CD4-positive, CD25-positive, alpha-beta regulatory T cell (primary cell): ENCODE measurements around the gene PDIA5. TPM values are rescaled to one million over a fixed set of nuclear protein-coding genes. Genes with fewer than 3 reads are reported as not detected.

ENCODE experiments used
- ATAC-seq, 2 donors: fragments of 150-1000 bp; cut with Tn5 transposase; one replicate each; pipeline ENCODE4 v1.10.0; 2021; ENCODE audit warnings: low read depth in 2 of 2, moderate number of reproducible peaks in 2 of 2, moderate library complexity in 1 of 2
- DNase-seq, 3 donors: peaks; one replicate each; pipeline versions ENCODE4 v3.0.0 to v3.0.0-alpha.2; 2012 to 2022; ENCODE audit warnings: mixed read lengths in 1 of 3
- H3K27ac ChIP-seq: one replicate; pipeline ENCODE4 v1.7.0; 2013; ENCODE audit warnings: mild to moderate bottlenecking, low read length; ENCODE audit not compliant: insufficient read depth, poor library complexity, severe bottlenecking
- H3K27me3 ChIP-seq: one replicate; pipeline ENCODE4 v1.7.0; 2013; ENCODE audit warnings: low read length; ENCODE audit not compliant: control insufficient read depth, insufficient read depth
- H3K36me3 ChIP-seq: one replicate; pipeline ENCODE4 v1.7.0; 2013; ENCODE audit warnings: mild to moderate bottlenecking, low read length, moderate library complexity; ENCODE audit not compliant: control insufficient read depth, insufficient read depth
- H3K4me1 ChIP-seq: 2 replicates; pipeline ENCODE4 v1.7.0; 2013; ENCODE audit warnings: mild to moderate bottlenecking, low read length; ENCODE audit not compliant: insufficient read depth, control insufficient read depth, poor library complexity, severe bottlenecking
- H3K4me3 ChIP-seq: one replicate; pipeline ENCODE4 v1.7.0; 2013; ENCODE audit warnings: low read depth, mild to moderate bottlenecking, low read length, moderate library complexity
- H3K9me3 ChIP-seq, 2 experiments: 1 replicate in 1 of 2; 2 replicates in 1 of 2; pipeline ENCODE4 v1.7.0; 2013; ENCODE audit warnings: low read length in 2 of 2, mild to moderate bottlenecking in 1 of 2, moderate library complexity in 1 of 2; ENCODE audit not compliant: control insufficient read depth in 2 of 2
- H3K27ac Mint-ChIP-seq, 3 donors: one replicate each; pipeline ENCODE4 v1.8.0; 2020 to 2022; ENCODE audit warnings: mild to moderate bottlenecking in 3 of 3, mixed read lengths in 3 of 3, moderate library complexity in 2 of 3
- H3K27me3 Mint-ChIP-seq: one replicate; pipeline ENCODE4 v1.8.0; 2022; ENCODE audit warnings: mild to moderate bottlenecking, mixed read lengths
- H3K36me3 Mint-ChIP-seq: one replicate; pipeline ENCODE4 v1.8.0; 2020; ENCODE audit warnings: mixed read lengths
- H3K4me1 Mint-ChIP-seq, 4 donors: one replicate each; pipeline ENCODE4 v1.8.0; 2020 to 2022; ENCODE audit warnings: mixed read lengths in 4 of 4, mild to moderate bottlenecking in 1 of 4
- H3K4me3 Mint-ChIP-seq, 4 donors: one replicate each; pipeline ENCODE4 v1.8.0; 2020 to 2022; ENCODE audit warnings: mild to moderate bottlenecking in 4 of 4, mixed read lengths in 4 of 4, moderate library complexity in 3 of 4
- H3K9me3 Mint-ChIP-seq, 7 donors: one replicate each; pipeline ENCODE4 v1.8.0; 2020 to 2022; ENCODE audit warnings: mixed read lengths in 7 of 7, mild to moderate bottlenecking in 3 of 7, moderate library complexity in 2 of 7
- polyA plus RNA-seq, 4 donors: library from polyadenylated mRNA; unstranded; fragments of 300-500 nt; fragmentation: Illumina TruSeq; gene quantifications; one replicate each; pipeline ENCODE4 v1.2.3, GENCODE V29; 2021
- total RNA-seq: library from RNA; stranded (reverse); gene quantifications from one replicate; pipeline ENCODE4 v1.2.3, GENCODE V29; 2022

PDIA5 gene
- total and polyA plus RNA-seq, 5 donors from 2014 or later = 0.92 to 2.6 (median 1.3) TPM

GRCh38 chr3:123054931-123055330 lies 11.9 kb upstream of the PDIA5 start:
- no peak for DNase-seq
- no peaks in the 10 kb centered on the region for H3K36me3 ChIP-seq

GRCh38 chr3:123055352-123055751 lies 11.5 kb upstream of the PDIA5 start:
- Histone ChIP-seq H3K4me1 (no peaks in the 10 kb centered on the region), H3K36me3 (no peaks in the 10 kb centered on the region), H3K9me3 (no peaks in the 10 kb centered on the region), H3K4me3 (no peak overlapping the region), H3K27ac (no peak overlapping the region), H3K27me3 (peaks cover 3% of the 10 kb centered on the region)
- H3K9me3 Mint-ChIP-seq = peaks cover 0 to 3% (median 0%) of the 10 kb centered on the region in 7 donors
- ATAC-seq (no peak), DNase-seq (no peak)
- H3K27ac Mint-ChIP-seq = no peak overlapping the region
- peaks cover 26% of the 10 kb centered on the region for H3K27me3 Mint-ChIP-seq
- no peaks in the 10 kb centered on the region for H3K36me3 Mint-ChIP-seq
- no peaks in the 10 kb centered on the region for H3K4me1 Mint-ChIP-seq
- H3K4me3 Mint-ChIP-seq = no peak overlapping the region

More at GRCh38 chr3:123054931-123055330, 11.9 kb upstream of the PDIA5 start:
- H3K4me3 ChIP-seq = no peak overlapping the region
- Mint-ChIP-seq H3K27ac (peak overlapping the region in 1 of 3 donors; percentile 6), H3K36me3 (no peaks in the 10 kb centered on the region), H3K4me1 (no peaks in the 10 kb centered on the region), H3K4me3 (no peak overlapping the region), H3K27me3 (peaks cover 28% of the 10 kb centered on the region), H3K9me3 (peaks cover 0 to 3% (median 0%) of the 10 kb centered on the region in 7 donors)
- no peaks in the 10 kb centered on the region for H3K9me3 ChIP-seq
- peaks cover 3% of the 10 kb centered on the region for H3K27me3 ChIP-seq
- no peaks in the 10 kb centered on the region for H3K4me1 ChIP-seq
- ATAC-seq = no peak
- H3K27ac ChIP-seq = no peak overlapping the region

GRCh38 chr3:123058505-123058904 lies 8.3 kb upstream of the PDIA5 start:
- DNase-seq = no peak
- H3K9me3 ChIP-seq = no peaks in the 10 kb centered on the region
- peaks cover 2% of the 10 kb centered on the region for H3K27me3 ChIP-seq
- H3K36me3 ChIP-seq = no peaks in the 10 kb centered on the region
- Mint-ChIP-seq H3K4me3 (no peak overlapping the region), H3K36me3 (no peaks in the 10 kb centered on the region), H3K27me3 (peaks cover 30% of the 10 kb centered on the region), H3K27ac (no peak overlapping the region), H3K9me3 (peaks cover 0 to 3% (median 0%) of the 10 kb centered on the region in 7 donors), H3K4me1 (no peaks in the 10 kb centered on the region)
- H3K4me3 ChIP-seq = no peak overlapping the region
- no peak for ATAC-seq
- H3K4me1 ChIP-seq = no peaks in the 10 kb centered on the region
- H3K27ac ChIP-seq = no peak overlapping the region

GRCh38 chr3:123060054-123060453 lies 6.8 kb upstream of the PDIA5 start:
- Histone ChIP-seq H3K27me3 (no peaks in the 10 kb centered on the region), H3K36me3 (no peaks in the 10 kb centered on the region), H3K27ac (no peak overlapping the region), H3K9me3 (no peaks in the 10 kb centered on the region), H3K4me3 (no peak overlapping the region), H3K4me1 (no peaks in the 10 kb centered on the region)
- Mint-ChIP-seq H3K9me3 (peaks cover 0 to 2% (median 0%) of the 10 kb centered on the region in 7 donors), H3K36me3 (no peaks in the 10 kb centered on the region), H3K27me3 (peaks cover 30% of the 10 kb centered on the region), H3K4me3 (no peak overlapping the region), H3K27ac (no peak overlapping the region), H3K4me1 (no peaks in the 10 kb centered on the region)
- ATAC-seq = no peak
- no peak for DNase-seq

- H3K4me3 Mint-ChIP-seq = no peak overlapping the region
- no peaks in the 10 kb centered on the region for H3K9me3 ChIP-seq
- peaks cover 3% of the 10 kb centered on the region for H3K4me1 ChIP-seq
- no peak overlapping the region for H3K27ac ChIP-seq
- no peak for DNase-seq
- no peaks in the 10 kb centered on the region for H3K36me3 ChIP-seq
- peaks cover 44% of the 10 kb centered on the region for H3K27me3 Mint-ChIP-seq
- no peak overlapping the region for H3K4me3 ChIP-seq
- no peak for ATAC-seq
- H3K27me3 ChIP-seq = no peaks in the 10 kb centered on the region
- H3K36me3 Mint-ChIP-seq = no peaks in the 10 kb centered on the region
- H3K9me3 Mint-ChIP-seq = peaks cover 0 to 2% (median 0%) of the 10 kb centered on the region in 7 donors
- H3K4me1 Mint-ChIP-seq = peaks cover 0 to 5% (median 0%) of the 10 kb centered on the region in 4 donors
- H3K27ac Mint-ChIP-seq = peak overlapping the region in 1 of 3 donors; percentile 95
These were observed 5.0 kb upstream of the PDIA5 start for GRCh38 chr3:123061856-123062255.

GRCh38 chr3:123063034-123063433 lies 3.8 kb upstream of the PDIA5 start:
- Histone ChIP-seq H3K27ac (no peak overlapping the region), H3K4me3 (no peak overlapping the region), H3K4me1 (peaks cover 12% of the 10 kb centered on the region), H3K27me3 (peaks cover under 1% of the 10 kb centered on the region), H3K36me3 (no peaks in the 10 kb centered on the region), H3K9me3 (no peaks in the 10 kb centered on the region)
- ATAC-seq (no peak), DNase-seq (no peak)
- Mint-ChIP-seq H3K27ac (no peak overlapping the region), H3K4me1 (peaks cover 0 to 10% (median 4%) of the 10 kb centered on the region in 4 donors), H3K36me3 (no peaks in the 10 kb centered on the region), H3K27me3 (peaks cover 49% of the 10 kb centered on the region), H3K4me3 (no peak overlapping the region), H3K9me3 (peaks cover 0 to 2% (median 0%) of the 10 kb centered on the region in 7 donors)

GRCh38 chr3:123064506-123064905 lies 2.3 kb upstream of the PDIA5 start:
- DNase-seq (no peak), ATAC-seq (no peak)
- no peak overlapping the region for H3K27ac ChIP-seq
- H3K36me3 ChIP-seq = no peaks in the 10 kb centered on the region
- peaks cover 14% of the 10 kb centered on the region for H3K4me1 ChIP-seq
- H3K4me3 ChIP-seq = no peak overlapping the region
- Mint-ChIP-seq H3K4me3 (peak overlapping the region in 1 of 4 donors; percentile 23), H3K27me3 (peaks cover 54% of the 10 kb centered on the region), H3K27ac (no peak overlapping the region), H3K9me3 (peaks cover 0 to 2% (median 0%) of the 10 kb centered on the region in 7 donors), H3K36me3 (no peaks in the 10 kb centered on the region), H3K4me1 (peaks cover 0 to 17% (median 5%) of the 10 kb centered on the region in 4 donors)
- peaks cover 8% of the 10 kb centered on the region for H3K27me3 ChIP-seq
- no peaks in the 10 kb centered on the region for H3K9me3 ChIP-seq

- H3K4me3 Mint-ChIP-seq = peak overlapping the region in 1 of 4 donors; percentile 33
- DNase-seq (peak in 1 of 3 donors; percentile 49), ATAC-seq (peak in 1 of 2 donors; percentile 15)
These were observed 1.9 kb upstream of the PDIA5 start for GRCh38 chr3:123064914-123065313.

More at GRCh38 chr3:123064914-123065313, 1.9 kb upstream of the PDIA5 start:
- Histone ChIP-seq H3K4me1 (peaks cover 14% of the 10 kb centered on the region), H3K27ac (no peak overlapping the region), H3K36me3 (no peaks in the 10 kb centered on the region), H3K9me3 (no peaks in the 10 kb centered on the region), H3K4me3 (no peak overlapping the region), H3K27me3 (peaks cover 8% of the 10 kb centered on the region)
- Mint-ChIP-seq H3K36me3 (no peaks in the 10 kb centered on the region), H3K27me3 (peaks cover 54% of the 10 kb centered on the region), H3K4me1 (peaks cover 0 to 17% (median 5%) of the 10 kb centered on the region in 4 donors), H3K27ac (no peak overlapping the region), H3K9me3 (peaks cover 0 to 2% (median 0%) of the 10 kb centered on the region in 7 donors)
